ENCODE results near the gene WNT11.
A peak's percentile ranks its signal among the peaks of the same experiment; 100 is the strongest.

WNT11 gene

GRCh38 chr11:76218449-76219178 lies 12.3 kb upstream of the WNT11 start:
- no peak for DNase-seq

GRCh38 chr11:76217653-76218160 lies 11.4 kb upstream of the WNT11 start:
- no peak for DNase-seq

- DNase-seq, result no peak
Observed at GRCh38 chr11:76216536-76217325, 10.4 kb upstream of the WNT11 start.

GRCh38 chr11:76215941-76216340 lies 9.6 kb upstream of the WNT11 start:
- no peak for DNase-seq

GRCh38 chr11:76214968-76215548 lies 8.8 kb upstream of the WNT11 start:
- DNase-seq, result no peak

- no peak for DNase-seq
Observed at GRCh38 chr11:76214186-76214585, 7.9 kb upstream of the WNT11 start.

- no peak for DNase-seq
Observed at GRCh38 chr11:76212086-76213035, 6.1 kb upstream of the WNT11 start.

GRCh38 chr11:76210931-76211851 lies 4.9 kb upstream of the WNT11 start:
- no peak for DNase-seq

GRCh38 chr11:76209973-76210930 lies 4.0 kb upstream of the WNT11 start:
- DNase-seq, result peak; percentile 11

GRCh38 chr11:76209375-76209972 lies 3.2 kb upstream of the WNT11 start:
- DNase-seq, result no peak

- DNase-seq, result peak; percentile 70
Observed at GRCh38 chr11:76208438-76209374, 2.4 kb upstream of the WNT11 start.

- DNase-seq, result peak; percentile 67
Observed at GRCh38 chr11:76207642-76208401, 1.5 kb upstream of the WNT11 start.

- no peak for DNase-seq
Observed at GRCh38 chr11:76206077-76206326, 300 bp downstream of the WNT11 start.

GRCh38 chr11:76205252-76206076 lies 838 bp downstream of the WNT11 start:
- no peak for DNase-seq

GRCh38 chr11:76203937-76204336 lies 2.4 kb downstream of the WNT11 start:
- DNase-seq, result no peak

GRCh38 chr11:76203131-76203925 lies 3.0 kb downstream of the WNT11 start:
- no peak for DNase-seq
